HEK293 (cell line): ENCODE data around the gene NDST1.

ENCODE experiments used
- PRDM1 ChIP-seq: fragments of 450-650 bp; formaldehyde crosslinking; IDR thresholded peaks from 2 replicates; pipeline ENCODE4; 2016; ENCODE audit warnings: missing biosample characterization, missing genetic modification characterization
- ZNF776 ChIP-seq: fragments of 450-650 bp; formaldehyde crosslinking; IDR thresholded peaks from 2 replicates; pipeline ENCODE4 v1.5.0; 2017; ENCODE audit warnings: missing biosample characterization, missing genetic modification characterization, borderline replicate concordance
- ZSCAN23 ChIP-seq: fragments of 450-650 bp; formaldehyde crosslinking; IDR thresholded peaks from 2 replicates; pipeline ENCODE4 v1.5.1; 2016; ENCODE audit warnings: missing biosample characterization, missing genetic modification characterization
- TF ChIP-seq, protein P1 (sequence below): fragments of 450-650 bp; formaldehyde crosslinking; IDR thresholded peaks from 2 replicates; pipeline ENCODE4 v1.5.1; 2016; ENCODE audit warnings: missing biosample characterization, missing genetic modification characterization

- no peak for TF ChIP-seq ZSCAN23 (tag by site-specific recombination)
- TF ChIP-seq, protein P1, sequence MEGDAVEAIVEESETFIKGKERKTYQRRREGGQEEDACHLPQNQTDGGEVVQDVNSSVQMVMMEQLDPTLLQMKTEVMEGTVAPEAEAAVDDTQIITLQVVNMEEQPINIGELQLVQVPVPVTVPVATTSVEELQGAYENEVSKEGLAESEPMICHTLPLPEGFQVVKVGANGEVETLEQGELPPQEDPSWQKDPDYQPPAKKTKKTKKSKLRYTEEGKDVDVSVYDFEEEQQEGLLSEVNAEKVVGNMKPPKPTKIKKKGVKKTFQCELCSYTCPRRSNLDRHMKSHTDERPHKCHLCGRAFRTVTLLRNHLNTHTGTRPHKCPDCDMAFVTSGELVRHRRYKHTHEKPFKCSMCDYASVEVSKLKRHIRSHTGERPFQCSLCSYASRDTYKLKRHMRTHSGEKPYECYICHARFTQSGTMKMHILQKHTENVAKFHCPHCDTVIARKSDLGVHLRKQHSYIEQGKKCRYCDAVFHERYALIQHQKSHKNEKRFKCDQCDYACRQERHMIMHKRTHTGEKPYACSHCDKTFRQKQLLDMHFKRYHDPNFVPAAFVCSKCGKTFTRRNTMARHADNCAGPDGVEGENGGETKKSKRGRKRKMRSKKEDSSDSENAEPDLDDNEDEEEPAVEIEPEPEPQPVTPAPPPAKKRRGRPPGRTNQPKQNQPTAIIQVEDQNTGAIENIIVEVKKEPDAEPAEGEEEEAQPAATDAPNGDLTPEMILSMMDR (tag by site-specific recombination) = no peak
- no peak for TF ChIP-seq ZNF776 (tag by site-specific recombination)
- TF ChIP-seq PRDM1 (tag by site-specific recombination) = no peak
Measured at GRCh38 chr5:150498501-150498900, 9.4 kb upstream of the NDST1 start.
